Mononuclear cell (primary cell): Measurements from ENCODE around the gene GGTLC2. TPM values are rescaled to one million over a fixed set of nuclear protein-coding genes. Genes with fewer than 3 reads are reported as not detected.
"Not testable (repeated sequence)": the region's sequence is repeated elsewhere in the genome, so short reads cannot be mapped to it uniquely, and the experiment has no call there.

ENCODE experiments used
- H3K27me3 ChIP-seq: 2 replicates; pipeline ENCODE4 v1.6.0; 2011; ENCODE audit warnings: low read length, control low read depth; ENCODE audit not compliant: insufficient read depth
- H3K4me1 ChIP-seq: 2 replicates; pipeline ENCODE4 v1.5.1; 2011; ENCODE audit warnings: mild to moderate bottlenecking, low read length, control low read depth; ENCODE audit not compliant: insufficient read depth
- H3K4me3 ChIP-seq: 2 replicates; pipeline ENCODE4 v1.5.1; 2011; ENCODE audit warnings: mild to moderate bottlenecking, low read length, moderate library complexity
- H3K9me3 ChIP-seq: 2 replicates; pipeline ENCODE4 v1.5.1; 2011; ENCODE audit warnings: low read depth, mild to moderate bottlenecking, control low read depth, low read length
- total RNA-seq: library from RNA; depleted of rRNA; stranded (reverse); fragments of >200 nt; gene quantifications from one replicate; pipeline ENCODE4 v1.2.3, GENCODE V29; 2012

Gene GGTLC2
- total RNA-seq, 1 donor, result not detected

DNA sequence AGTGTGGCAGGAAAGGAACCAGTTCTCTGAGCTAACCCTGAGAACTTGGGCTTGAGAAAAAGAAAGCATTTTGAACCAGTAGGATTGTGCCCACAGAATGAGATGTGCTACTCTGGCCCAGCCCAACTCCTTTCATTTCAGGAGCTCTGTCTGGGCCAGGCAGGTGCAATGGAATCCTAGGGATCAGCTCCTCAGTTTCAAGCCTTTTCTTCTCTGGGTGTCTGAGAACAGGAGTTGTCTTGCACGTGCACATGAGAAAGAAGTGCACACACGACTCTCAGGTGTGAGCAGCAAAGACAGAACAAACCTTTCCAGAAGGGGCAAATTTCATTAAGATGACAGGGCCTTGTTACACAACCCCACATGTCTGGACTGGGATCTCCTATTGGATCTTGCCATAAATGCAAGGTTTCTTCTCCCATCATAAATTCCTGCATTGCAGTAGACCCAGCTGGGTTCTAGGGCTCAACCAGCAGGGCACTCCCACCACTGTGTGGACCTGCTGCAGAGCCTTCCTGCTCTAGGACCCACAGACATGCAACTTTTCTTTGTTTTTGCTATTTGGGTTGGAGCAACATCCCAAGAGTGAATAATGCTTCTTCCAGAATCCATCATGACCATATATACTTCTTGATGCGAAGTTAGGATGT, 24.5 kb upstream of the GGTLC2 start:
- no peak overlapping the region for H3K4me3 ChIP-seq
- H3K9me3 ChIP-seq, result no peaks in the 10 kb centered on the region
- no peaks in the 10 kb centered on the region for H3K27me3 ChIP-seq
- peaks cover 6% of the 10 kb centered on the region for H3K4me1 ChIP-seq

DNA sequence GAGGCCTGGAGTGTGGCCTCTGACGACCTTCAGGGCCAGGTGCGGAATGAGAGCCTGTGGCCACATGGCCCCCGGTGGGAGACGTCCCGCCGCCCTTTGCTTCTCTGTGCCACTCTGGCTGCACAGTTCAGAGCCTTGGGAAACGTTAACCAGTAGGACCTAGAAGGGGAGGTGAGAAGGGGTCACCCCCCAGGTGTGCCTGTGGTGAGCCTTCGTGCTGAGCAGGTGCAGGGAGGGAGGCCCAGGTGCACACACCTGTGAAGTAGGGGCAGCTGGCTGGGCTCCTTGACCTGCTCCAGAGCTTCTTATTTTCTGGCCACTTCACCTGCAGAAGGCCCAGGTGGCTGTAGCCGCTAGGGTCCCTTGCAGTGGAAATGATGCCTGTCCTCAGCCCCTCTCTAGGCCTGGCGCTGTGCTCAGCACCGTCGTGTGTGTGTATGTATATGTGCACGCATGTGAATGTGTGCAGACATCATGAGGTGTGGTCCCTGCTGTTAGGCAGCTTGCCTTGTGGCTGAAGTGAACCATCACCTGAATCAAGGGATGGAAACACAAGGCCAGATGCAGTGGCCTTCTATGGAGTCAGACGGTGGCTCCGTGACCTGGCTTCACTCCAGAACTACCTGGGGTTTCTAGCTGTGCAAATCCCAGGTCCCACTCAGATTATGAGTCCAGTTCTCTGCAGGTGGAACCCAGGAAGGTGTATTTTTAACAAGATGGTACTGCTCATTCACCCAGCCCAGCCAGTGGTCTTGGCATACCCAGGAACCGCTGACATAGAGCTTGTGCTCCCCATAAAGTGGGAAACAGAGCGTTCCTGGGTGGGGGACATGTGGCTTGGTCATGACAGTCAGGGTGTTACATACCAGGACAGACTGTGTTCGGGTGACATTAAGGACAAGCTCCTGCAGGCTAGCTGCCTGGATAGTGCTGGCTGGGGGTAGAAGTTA, 15.6 kb upstream of the GGTLC2 start:
- H3K4me1 ChIP-seq, H3K27me3 ChIP-seq, H3K4me3 ChIP-seq, H3K9me3 ChIP-seq: not testable (repeated sequence)

DNA sequence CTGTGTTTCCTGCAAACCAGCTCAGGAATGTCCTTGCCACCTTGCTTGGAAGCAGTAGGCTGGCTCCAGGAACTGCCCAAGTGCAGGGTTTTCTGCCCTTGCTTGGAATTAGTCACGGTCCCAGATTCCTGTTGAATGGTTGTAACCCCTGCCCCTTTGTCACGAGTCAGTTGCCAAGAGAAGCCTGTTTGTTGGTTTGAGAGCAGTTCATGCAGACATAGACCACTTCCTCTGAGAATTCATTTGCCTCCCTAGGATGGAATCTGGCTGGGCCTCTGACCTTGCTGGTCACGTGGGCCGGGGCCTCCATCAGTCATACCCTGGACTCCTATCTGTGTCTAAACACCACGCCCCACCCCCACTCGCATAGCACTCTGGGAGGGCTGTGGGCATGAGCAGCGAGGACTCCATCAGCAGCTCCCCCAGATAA, 13.2 kb upstream of the GGTLC2 start:
- H3K4me3 ChIP-seq, H3K4me1 ChIP-seq, H3K9me3 ChIP-seq, H3K27me3 ChIP-seq: not testable (repeated sequence)

DNA sequence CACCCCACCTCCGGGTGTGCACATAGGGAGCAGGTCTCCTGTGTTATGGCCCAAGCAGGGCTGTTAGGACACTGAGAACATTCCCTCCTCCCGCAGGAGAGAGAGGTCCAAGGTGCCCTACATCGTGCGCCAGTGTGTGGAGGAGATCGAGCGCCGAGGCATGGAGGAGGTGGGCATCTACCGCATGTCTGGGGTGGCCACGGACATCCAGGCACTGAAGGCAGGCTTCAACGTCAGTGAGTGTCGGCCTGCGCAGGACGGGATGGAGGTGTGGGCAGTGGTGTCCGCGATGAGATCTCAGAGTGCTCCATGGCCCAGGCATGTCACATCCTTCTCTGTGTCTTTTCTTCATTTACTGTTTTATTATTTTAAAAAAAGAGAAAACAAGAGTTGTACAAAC, 12.2 kb upstream of the GGTLC2 start:
- H3K4me1 ChIP-seq, H3K27me3 ChIP-seq, H3K9me3 ChIP-seq, H3K4me3 ChIP-seq: not testable (repeated sequence)

DNA sequence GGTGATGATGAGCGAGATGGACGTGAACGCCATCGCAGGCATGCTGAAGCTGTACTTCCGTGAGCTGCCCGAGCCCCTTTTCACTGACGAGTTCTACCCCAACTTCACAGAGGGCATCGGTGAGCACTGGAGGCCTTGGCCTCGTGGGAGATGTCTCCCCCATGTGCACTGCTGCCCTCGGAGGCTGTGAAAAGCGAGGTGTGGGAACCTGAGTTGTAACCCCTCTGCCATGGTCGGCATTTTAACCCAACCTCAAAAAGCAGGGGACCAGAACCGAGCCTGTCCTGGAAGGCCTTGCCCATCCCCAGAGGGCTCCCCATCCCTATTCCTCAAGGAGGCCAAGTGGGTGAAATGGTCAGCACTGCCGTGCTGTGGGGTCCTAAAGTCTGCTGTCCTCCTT, 10.9 kb upstream of the GGTLC2 start:
- not testable (repeated sequence) for H3K4me3 ChIP-seq, H3K27me3 ChIP-seq, H3K4me1 ChIP-seq, H3K9me3 ChIP-seq

DNA sequence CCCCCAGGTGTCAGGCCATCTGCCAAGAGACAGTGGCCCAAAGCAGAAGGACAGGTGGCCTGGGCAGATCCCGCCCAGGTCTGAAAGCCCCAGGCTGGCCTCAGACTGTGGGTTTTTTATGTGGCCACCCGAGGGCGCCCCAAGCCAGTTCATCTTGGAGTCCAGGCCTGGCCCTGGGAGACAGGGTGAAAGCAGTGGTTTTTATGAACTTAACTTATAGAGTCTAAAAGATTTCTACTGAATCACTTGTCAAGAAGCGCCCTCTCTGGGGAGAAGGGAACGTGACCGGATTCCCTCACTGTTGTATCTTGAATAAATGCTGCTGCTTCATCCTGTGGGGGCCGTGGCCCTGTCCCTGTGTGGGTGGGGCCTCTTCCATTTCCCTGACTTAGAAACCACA, 8.2 kb upstream of the GGTLC2 start:
- H3K27me3 ChIP-seq, H3K4me3 ChIP-seq, H3K9me3 ChIP-seq, H3K4me1 ChIP-seq: not testable (repeated sequence)

DNA sequence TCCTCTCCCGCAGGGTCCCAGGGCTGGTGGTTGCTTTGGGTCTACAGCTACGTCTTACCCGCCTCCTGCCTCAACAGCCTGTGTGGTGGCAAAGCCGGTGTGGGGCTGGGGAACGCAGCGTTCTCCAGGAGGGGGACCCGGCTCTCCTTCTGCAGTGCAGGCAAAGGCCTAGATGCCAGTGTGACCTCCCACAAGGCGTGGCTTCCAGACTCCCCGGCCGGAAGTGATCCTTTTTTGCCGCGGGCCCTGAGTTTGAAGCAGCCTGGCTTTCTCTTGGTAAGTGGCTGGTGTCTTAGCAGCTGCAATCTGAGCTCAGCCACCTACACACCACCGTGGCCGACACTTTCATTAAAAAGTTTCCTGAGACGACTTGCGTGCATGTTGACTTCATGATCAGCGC, 6.1 kb upstream of the GGTLC2 start:
- H3K4me1 ChIP-seq, H3K4me3 ChIP-seq, H3K27me3 ChIP-seq, H3K9me3 ChIP-seq: not testable (repeated sequence)

DNA sequence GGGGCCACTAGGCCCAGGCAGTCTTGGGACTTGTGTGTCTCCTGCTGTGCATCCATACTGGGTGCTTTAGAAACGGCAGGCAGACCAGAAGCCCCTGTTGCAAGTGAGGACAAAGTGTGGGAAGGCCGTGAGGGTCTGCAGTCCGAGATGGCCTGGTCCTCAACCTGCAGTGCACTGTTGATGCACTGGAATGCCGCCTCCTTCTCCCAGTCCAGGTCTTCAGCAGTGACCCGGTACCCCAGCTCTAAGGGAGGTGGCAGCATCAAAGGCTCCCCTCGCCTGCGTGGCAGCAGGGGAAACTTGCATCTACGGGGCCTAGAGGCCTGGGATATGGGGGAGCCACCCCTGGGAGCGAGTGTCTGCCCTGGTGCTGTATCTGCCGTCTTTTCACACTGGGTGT, 2.2 kb upstream of the GGTLC2 start:
- not testable (repeated sequence) for H3K9me3 ChIP-seq, H3K27me3 ChIP-seq, H3K4me3 ChIP-seq, H3K4me1 ChIP-seq

DNA sequence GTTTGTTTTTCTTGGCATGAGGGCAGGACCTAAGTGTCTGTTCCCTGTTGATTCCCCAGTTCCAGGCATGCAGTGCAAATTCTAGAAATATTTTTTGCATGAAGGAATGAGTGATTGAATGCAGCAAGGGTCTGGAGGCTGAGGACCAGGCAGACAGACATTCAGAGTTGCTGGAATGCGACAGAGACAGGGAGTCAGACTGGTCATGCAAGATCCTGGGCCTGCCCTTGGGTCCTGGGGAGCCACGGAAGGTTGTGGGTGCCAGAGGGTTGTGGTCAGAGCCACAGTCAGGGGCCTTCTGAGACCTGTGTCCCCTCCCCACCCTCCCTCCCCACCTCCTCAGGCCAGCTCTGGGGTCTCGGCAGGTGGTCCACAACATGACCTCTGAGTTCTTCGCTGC, 1.6 kb downstream of the GGTLC2 start:
- not testable (repeated sequence) for H3K9me3 ChIP-seq, H3K27me3 ChIP-seq, H3K4me1 ChIP-seq, H3K4me3 ChIP-seq

DNA sequence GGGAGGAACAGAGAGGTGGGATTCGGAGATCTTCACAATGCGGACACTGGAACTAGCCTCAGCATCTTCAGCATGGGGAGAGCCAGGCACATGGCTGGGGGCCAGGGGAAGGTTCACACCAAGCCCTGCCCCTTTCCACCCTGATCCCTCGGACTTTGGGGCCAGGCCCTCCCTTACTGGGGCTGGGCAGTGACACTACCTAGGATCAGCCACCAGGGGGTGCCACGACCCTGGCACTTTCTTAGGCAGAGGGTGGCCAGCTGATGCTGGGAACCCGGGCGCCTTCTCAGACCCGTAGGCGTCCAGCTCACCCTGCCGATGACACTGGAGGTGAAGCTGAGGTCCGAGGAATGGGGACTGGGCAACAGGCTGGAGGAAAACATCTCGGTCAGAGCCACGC, 3.5 kb downstream of the GGTLC2 start:
- not testable (repeated sequence) for H3K27me3 ChIP-seq, H3K9me3 ChIP-seq, H3K4me1 ChIP-seq, H3K4me3 ChIP-seq

DNA sequence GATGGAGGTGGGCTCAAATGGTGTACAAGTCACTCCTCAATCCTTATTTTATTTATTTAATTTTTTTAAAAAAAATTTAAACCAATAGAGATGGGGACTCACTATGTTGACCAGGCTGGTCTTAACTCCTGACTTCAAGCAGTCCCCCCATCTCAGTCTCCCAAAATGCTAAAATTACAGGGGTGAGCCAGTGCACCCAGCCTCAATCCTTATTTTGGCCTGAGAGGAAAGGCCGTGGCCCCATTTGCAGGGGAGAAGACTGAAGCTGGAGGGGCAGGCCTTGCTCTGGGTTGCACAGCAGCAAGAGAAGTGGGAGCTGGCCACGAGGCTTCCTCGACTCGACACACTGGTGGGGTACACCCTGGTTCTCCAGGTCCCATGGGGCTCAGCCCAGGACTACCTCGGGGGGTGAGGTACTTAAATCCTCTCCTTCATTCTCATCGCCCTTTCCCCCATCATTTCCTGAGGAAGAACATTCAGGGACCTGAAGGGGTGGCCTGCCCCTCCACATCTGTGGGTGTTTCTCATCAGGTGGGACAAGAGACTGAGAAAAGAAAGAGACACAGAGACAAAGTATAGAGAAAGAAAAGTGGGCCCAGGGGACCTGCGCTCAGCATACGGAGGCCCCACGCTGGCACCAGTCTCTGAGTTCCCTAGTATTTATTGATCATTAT, 4.6 kb downstream of the GGTLC2 start:
- H3K27me3 ChIP-seq, H3K4me1 ChIP-seq, H3K4me3 ChIP-seq, H3K9me3 ChIP-seq: not testable (repeated sequence)

DNA sequence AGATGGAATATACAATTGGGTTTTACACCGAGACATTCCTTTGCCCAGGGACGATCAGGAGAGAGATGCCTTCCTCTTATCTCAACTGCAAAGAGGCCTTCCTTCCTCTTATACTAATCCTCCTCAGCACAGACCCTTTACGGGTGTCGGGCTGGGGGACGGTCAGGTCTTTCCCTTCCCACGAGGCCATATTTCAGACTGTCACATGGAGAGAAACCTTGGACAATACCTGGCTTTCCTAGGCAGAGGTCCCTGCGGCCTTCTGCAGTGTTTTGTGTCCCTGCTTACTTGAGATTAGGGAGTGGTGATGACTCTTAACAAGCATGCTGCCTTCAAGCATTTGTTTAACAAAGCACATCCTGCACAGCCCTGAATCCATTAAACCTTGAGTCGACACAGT, 5.3 kb downstream of the GGTLC2 start:
- H3K4me3 ChIP-seq, H3K9me3 ChIP-seq, H3K4me1 ChIP-seq, H3K27me3 ChIP-seq: not testable (repeated sequence)

DNA sequence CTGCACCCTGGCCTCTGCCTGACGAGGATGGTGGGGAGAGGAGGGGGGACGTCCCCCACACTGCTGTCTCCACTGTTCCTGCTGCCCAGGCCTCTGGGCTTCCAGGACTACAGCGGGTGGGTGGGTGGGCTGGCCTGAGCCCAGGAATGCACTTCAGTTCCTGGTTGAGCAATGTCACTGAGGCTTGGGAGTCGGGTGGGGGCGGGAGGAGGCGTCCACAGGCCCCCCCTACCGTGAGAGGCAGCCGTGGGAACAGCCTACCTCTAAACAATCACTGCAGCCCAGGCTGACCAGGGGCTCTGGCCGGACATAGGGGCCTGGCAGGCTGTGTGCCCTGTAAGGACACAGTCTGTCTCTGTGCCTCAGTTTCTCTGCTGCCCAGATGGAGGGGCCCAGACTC, 6.0 kb downstream of the GGTLC2 start:
- H3K9me3 ChIP-seq, H3K4me3 ChIP-seq, H3K4me1 ChIP-seq, H3K27me3 ChIP-seq: not testable (repeated sequence)

DNA sequence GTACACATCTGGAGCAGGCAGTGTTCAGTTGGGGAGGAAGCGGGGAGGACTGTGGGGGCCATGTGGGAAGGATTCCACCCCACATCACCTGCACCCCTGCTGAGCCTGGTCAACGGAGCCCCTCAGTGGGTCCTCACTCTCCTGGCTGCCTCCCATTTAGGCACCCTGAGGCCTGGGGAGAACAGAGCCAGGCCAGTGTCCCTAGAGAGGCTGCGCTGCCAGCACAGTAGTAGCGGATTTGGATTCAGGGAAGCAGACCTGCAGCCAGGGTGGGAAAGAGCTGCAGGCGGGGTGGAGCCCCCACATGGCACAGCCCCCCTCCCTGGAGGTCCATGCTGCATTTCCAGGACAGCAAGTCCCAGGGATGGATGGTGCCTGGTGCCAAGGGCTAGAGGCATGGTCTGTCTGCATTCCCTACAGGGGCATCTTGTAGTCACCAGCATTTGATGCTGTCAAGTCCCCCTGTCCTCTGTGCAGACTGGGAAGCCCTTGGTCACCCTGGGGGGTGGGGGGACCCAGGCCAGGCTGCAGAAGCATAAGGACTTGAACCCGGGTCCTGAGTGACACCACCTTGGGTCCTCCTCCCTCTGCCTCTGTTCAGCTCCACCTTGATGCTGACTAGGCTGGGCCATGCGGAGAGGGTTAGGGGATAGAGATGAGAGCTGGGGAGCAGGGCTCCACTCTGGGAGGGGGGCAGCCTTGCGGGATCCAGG, 6.5 kb downstream of the GGTLC2 start:
- not testable (repeated sequence) for H3K4me3 ChIP-seq, H3K4me1 ChIP-seq, H3K9me3 ChIP-seq, H3K27me3 ChIP-seq

DNA sequence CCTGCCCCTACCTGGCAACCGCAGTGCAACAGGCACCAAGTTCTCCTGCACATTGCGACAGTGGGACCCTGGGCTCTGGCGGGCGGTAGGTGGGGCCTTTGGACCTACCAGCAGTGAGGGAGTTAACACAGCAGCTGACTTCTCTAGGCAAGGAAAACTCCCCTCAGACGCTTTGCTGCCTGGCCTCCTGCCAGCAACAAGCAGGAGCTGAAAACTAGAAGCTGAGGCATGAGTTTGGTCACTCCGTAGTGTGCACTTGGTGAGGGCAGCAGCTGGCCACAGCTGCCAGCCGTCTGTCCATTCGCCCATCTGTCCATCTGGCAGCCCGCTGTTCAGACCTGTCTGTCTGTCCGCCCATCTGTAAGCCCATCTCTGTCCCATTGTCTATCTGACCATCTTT, 7.2 kb downstream of the GGTLC2 start:
- not testable (repeated sequence) for H3K27me3 ChIP-seq, H3K4me1 ChIP-seq, H3K9me3 ChIP-seq, H3K4me3 ChIP-seq
